MCF 10A (cell line): ENCODE measurements around the gene PTEN. TPM values are rescaled to one million over a fixed set of nuclear protein-coding genes. Genes with fewer than 3 reads are reported as not detected.

Experiments
- BruUV-seq: library from RNA; stranded (reverse); fragments of 400-500 nt; replicated peaks from 2 replicates; lab custom pipeline; 2021; lab: Mats Ljungman, UMichigan
- CTCF ChIA-PET: fragments of 300-600 bp; sonication (Branson Sonifier 250); formaldehyde crosslinking; extraction: SDS; loops from one replicate; lab custom pipeline; 2021; ENCODE audit warnings: antibody characterized with exemption, inconsistent platforms; lab: Yijun Ruan, JAX
- POLR2A ChIA-PET: fragments of 300-600, 350-650 bp; sonication (Branson Sonifier 250); formaldehyde crosslinking; extraction: SDS; loops from one replicate; lab custom pipeline; 2020; ENCODE audit warnings: antibody characterized with exemption, inconsistent platforms; lab: Yijun Ruan, JAX
- DNase-seq: peaks from one replicate; pipeline ENCODE4 v3.0.0-alpha.2; 2018; ENCODE audit not compliant: unreplicated experiment
- H3K27ac Mint-ChIP-seq: one replicate; pipeline ENCODE4 v1.8.0; 2022; ENCODE audit warnings: mild to moderate bottlenecking, low read depth, mixed read lengths; ENCODE audit not compliant: unreplicated experiment
- H3K27me3 Mint-ChIP-seq: one replicate; pipeline ENCODE4 v1.8.0; 2022; ENCODE audit warnings: mixed read lengths; ENCODE audit not compliant: insufficient read depth, unreplicated experiment
- H3K36me3 Mint-ChIP-seq: one replicate; pipeline ENCODE4 v1.8.0; 2022; ENCODE audit warnings: mild to moderate bottlenecking, moderate library complexity, mixed read lengths; ENCODE audit not compliant: insufficient read depth, unreplicated experiment
- H3K4me1 Mint-ChIP-seq: one replicate; pipeline ENCODE4 v1.8.0; 2022; ENCODE audit warnings: mixed read lengths; ENCODE audit not compliant: insufficient read depth, unreplicated experiment
- H3K4me3 Mint-ChIP-seq: one replicate; pipeline ENCODE4 v1.8.0; 2022; ENCODE audit warnings: mild to moderate bottlenecking, moderate library complexity, mixed read lengths; ENCODE audit not compliant: unreplicated experiment
- H3K9me3 Mint-ChIP-seq: one replicate; pipeline ENCODE4 v1.8.0; 2022; ENCODE audit warnings: mixed read lengths; ENCODE audit not compliant: unreplicated experiment
- intact Hi-C: fragments of 100-400 bp; cut with micrococcal nuclease; formaldehyde crosslinking; loops from 2 replicates; pipeline ENCODE4 v1.14.1; 2022
- total RNA-seq: library from RNA; stranded (reverse); gene quantifications from 2 replicates; pipeline ENCODE4 v1.2.3, GENCODE V29; 2022
- TF ChIP-seq, protein P1 (sequence below): fragments of 200-600 bp; IDR thresholded peaks from one replicate; pipeline ENCODE4 v1.8.0; 2022; ENCODE audit warnings: antibody characterized with exemption, mild to moderate bottlenecking; ENCODE audit not compliant: unreplicated experiment

The PTEN gene
- total RNA-seq, 1 experiment from 2014 or later: 64.1 TPM

DNA sequence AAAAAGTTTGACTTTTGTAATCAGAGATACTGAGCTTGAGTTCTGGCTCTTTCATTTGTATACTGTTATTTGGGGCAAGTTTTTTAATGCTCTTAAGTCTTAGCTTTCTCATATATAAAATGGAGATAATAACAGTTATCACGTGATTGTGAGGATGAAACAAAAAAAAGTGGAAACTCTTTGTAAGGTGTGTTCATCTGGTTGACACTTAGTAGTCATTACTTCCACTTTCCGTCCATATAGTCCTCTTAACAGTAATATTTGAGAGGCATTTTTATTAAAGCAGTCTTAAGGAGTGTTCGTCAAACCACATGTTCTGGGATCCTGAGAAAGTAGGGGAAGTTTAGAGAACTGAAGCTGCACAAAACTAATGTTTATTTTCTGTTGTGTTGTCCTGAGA, 65.6 kb downstream of the PTEN start:
- Mint-ChIP-seq H3K27me3 (no peaks in the 10 kb centered on the region), H3K4me1 (peaks cover 40% of the 10 kb centered on the region), H3K9me3 (no peaks in the 10 kb centered on the region), H3K27ac (no peak overlapping the region), H3K4me3 (no peak overlapping the region), H3K36me3 (peaks cover 37% of the 10 kb centered on the region)
- POLR2A ChIA-PET: no interaction called here
- no peak for DNase-seq
- CTCF ChIA-PET: interaction anchor here (1.2 kb wide), 1 partner anchor 56 kb away, joined by 3 read pairs; no protein-coding TSS in a partner anchor
- intact Hi-C loops: no loop called here
- TF ChIP-seq, protein P1, sequence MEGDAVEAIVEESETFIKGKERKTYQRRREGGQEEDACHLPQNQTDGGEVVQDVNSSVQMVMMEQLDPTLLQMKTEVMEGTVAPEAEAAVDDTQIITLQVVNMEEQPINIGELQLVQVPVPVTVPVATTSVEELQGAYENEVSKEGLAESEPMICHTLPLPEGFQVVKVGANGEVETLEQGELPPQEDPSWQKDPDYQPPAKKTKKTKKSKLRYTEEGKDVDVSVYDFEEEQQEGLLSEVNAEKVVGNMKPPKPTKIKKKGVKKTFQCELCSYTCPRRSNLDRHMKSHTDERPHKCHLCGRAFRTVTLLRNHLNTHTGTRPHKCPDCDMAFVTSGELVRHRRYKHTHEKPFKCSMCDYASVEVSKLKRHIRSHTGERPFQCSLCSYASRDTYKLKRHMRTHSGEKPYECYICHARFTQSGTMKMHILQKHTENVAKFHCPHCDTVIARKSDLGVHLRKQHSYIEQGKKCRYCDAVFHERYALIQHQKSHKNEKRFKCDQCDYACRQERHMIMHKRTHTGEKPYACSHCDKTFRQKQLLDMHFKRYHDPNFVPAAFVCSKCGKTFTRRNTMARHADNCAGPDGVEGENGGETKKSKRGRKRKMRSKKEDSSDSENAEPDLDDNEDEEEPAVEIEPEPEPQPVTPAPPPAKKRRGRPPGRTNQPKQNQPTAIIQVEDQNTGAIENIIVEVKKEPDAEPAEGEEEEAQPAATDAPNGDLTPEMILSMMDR: no peak
- BruUV-seq: no TSS peak

DNA sequence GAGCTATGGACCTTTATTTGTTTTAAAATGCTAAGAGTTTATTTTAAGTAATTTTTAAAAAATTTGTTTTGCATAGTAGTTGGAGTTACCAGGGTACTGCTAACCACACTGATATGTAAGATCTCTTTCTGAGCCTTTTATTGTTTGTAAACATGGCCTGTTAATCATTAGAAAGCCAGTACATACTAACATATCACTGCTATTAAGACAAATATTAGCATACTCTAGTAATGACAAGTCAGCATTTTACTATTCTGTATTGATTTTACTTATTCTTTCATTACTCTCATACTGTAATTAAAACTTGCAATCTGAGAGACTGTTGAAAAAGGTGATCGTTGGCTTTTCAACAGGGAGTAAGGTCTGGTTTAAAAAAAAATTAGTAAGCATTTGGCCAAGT, 66.7 kb downstream of the PTEN start:
- ChIA-PET POLR2A (interaction anchor here (1.6 to 2.3 kb wide), 3 partner anchors 17 to 113 kb away, joined by 3 to 9 read pairs (median 5); no protein-coding TSS in a partner anchor), CTCF (no interaction called here)
- H3K4me1 Mint-ChIP-seq: peaks cover 33% of the 10 kb centered on the region
- TF ChIP-seq, protein P1: no peak
- BruUV-seq: no TSS peak
- H3K27ac Mint-ChIP-seq: no peak overlapping the region
- no peaks in the 10 kb centered on the region for H3K27me3 Mint-ChIP-seq
- H3K4me3 Mint-ChIP-seq: no peak overlapping the region
- no peaks in the 10 kb centered on the region for H3K9me3 Mint-ChIP-seq
- intact Hi-C loops: loop anchor here (5.0 kb wide), 1 partner anchor 68 kb away; the partner anchor contains the start of genes KLLN and PTEN
- H3K36me3 Mint-ChIP-seq: peaks cover 47% of the 10 kb centered on the region
- no peak for DNase-seq

DNA sequence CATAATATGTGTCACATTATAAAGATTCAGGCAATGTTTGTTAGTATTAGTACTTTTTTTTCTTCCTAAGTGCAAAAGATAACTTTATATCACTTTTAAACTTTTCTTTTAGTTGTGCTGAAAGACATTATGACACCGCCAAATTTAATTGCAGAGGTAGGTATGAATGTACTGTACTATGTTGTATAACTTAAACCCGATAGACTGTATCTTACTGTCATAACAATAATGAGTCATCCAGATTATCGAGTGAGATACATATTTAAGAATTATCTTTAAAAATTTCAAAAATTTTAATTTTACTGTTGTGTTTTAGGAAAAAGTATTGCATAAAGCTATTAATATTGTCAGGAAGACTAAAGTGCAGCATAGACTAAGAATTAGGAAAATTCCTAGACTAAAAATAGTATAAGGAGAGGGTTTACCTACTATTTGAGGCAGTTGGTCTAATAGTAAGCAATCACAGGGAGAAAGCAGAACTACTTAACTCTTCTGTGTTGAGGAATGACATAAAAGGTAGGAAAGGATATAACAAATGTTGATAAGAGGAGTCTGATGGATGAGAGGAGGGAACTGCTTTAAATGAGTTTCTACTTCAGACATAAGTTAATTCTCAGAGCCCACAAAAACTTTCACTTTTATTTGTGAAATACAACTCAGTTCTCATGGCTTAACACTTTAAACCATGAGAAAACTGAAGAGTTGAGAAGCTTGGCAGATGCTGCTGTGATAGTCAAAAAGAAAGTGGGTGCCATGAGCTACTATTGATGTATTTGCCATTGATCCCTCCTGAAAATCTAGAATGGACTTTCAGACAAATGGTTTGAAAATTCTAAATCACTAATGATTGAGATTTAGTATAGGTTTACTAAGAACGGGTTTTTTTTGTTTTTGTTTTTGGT, 67.8 kb downstream of the PTEN start:
- intact Hi-C loops: loop anchor here (5.0 kb wide), 1 partner anchor 69 kb away; the partner anchor contains the start of genes KLLN and PTEN
- H3K27ac Mint-ChIP-seq: peak overlapping the region; percentile 16
- H3K36me3 Mint-ChIP-seq: peaks cover 52% of the 10 kb centered on the region
- no peaks in the 10 kb centered on the region for H3K9me3 Mint-ChIP-seq
- TF ChIP-seq, protein P1: no peak
- no peak for DNase-seq
- CTCF ChIA-PET: interaction anchor here (1.4 kb wide), 1 partner anchor 17 kb away, joined by 3 read pairs; no protein-coding TSS in a partner anchor
- POLR2A ChIA-PET: interaction anchor here (0.6 to 2.3 kb wide), 12 partner anchors 9 to 551 kb away, joined by 3 to 9 read pairs (median 4); partner anchors contain the start of genes ATAD1, KLLN and PTEN
- BruUV-seq: no TSS peak
- peak overlapping the region; percentile 23 for H3K4me3 Mint-ChIP-seq
- H3K27me3 Mint-ChIP-seq: no peaks in the 10 kb centered on the region
- H3K4me1 Mint-ChIP-seq: peaks cover 26% of the 10 kb centered on the region

DNA sequence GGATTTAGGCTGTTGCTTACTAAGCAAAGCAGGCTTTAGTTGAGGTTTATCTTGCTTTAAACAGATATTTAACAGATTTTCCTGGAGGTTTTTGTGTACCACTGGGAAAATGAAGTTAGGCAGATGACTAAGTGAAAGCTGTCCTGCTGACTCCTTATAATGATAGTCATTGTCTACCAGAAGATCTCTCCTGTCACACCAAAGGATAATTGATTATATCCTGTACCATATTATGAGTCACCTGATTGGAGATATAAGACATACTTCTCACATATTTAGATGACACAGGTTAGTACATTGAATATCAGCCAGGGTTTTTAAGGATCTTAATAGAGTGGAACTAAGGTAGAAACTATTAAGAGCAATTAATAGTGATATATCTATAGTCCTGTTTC, 68.4 kb downstream of the PTEN start:
- Mint-ChIP-seq H3K36me3 (peaks cover 59% of the 10 kb centered on the region), H3K4me3 (no peak overlapping the region), H3K27me3 (no peaks in the 10 kb centered on the region), H3K9me3 (no peaks in the 10 kb centered on the region), H3K27ac (peak overlapping the region; percentile 16), H3K4me1 (peaks cover 25% of the 10 kb centered on the region)
- POLR2A ChIA-PET: interaction anchor here (0.7 to 2.3 kb wide), 10 partner anchors 10 to 551 kb away, joined by 3 to 9 read pairs (median 4); partner anchors contain the start of genes KLLN and PTEN
- DNase-seq: no peak
- no TSS peak for BruUV-seq
- intact Hi-C loops: loop anchor here (5.0 kb wide), 1 partner anchor 70 kb away; the partner anchor contains the start of genes KLLN and PTEN
- TF ChIP-seq, protein P1: no peak
- CTCF ChIA-PET: interaction anchor here (1.4 kb wide), 1 partner anchor 16 kb away, joined by 3 read pairs; no protein-coding TSS in a partner anchor
